Fibroblast of mammary gland (primary cell): ENCODE results near the gene NTNG1.

ENCODE experiments used
- DNase-seq: peaks from one replicate; pipeline ENCODE4 v3.0.0-alpha.2; 2010; ENCODE audit warnings: low read depth
- H3K4me3 ChIP-seq: 2 replicates; pipeline ENCODE4 v1.5.1; 2011; ENCODE audit warnings: low read depth, mild to moderate bottlenecking, low read length, moderate library complexity; ENCODE audit not compliant: control insufficient read depth
- CTCF ChIP-seq: conservative IDR thresholded peaks from 2 replicates; pipeline ENCODE4 v1.5.1; 2011; ENCODE audit warnings: low read depth, low read length, inconsistent platforms; ENCODE audit not compliant: control insufficient read depth, insufficient read depth

NTNG1 gene

GRCh38 chr1:107443860-107444259, 303.0 kb downstream of the NTNG1 start:
- DNase-seq = no peak
- TF ChIP-seq CTCF = no peak

GRCh38 chr1:107444302-107444701, 303.5 kb downstream of the NTNG1 start:
- no peak for TF ChIP-seq CTCF
- no peak for DNase-seq
- H3K4me3 ChIP-seq = no peak overlapping the region

More at GRCh38 chr1:107443860-107444259, 303.0 kb downstream of the NTNG1 start:
- no peak overlapping the region for H3K4me3 ChIP-seq

- H3K4me3 ChIP-seq = no peak overlapping the region
- DNase-seq = no peak
- no peak for TF ChIP-seq CTCF
Observed at GRCh38 chr1:107449326-107449725, 308.5 kb downstream of the NTNG1 start.

- DNase-seq = no peak
- no peak for TF ChIP-seq CTCF
- no peak overlapping the region for H3K4me3 ChIP-seq
Observed at GRCh38 chr1:107450899-107451664, 310.2 kb downstream of the NTNG1 start.

GRCh38 chr1:107451715-107452114, 310.9 kb downstream of the NTNG1 start:
- H3K4me3 ChIP-seq = no peak overlapping the region
- no peak for TF ChIP-seq CTCF
- DNase-seq = no peak

- no peak overlapping the region for H3K4me3 ChIP-seq
- no peak for DNase-seq
- no peak for TF ChIP-seq CTCF
Observed at GRCh38 chr1:107454791-107455190, 314.0 kb downstream of the NTNG1 start.

- no peak overlapping the region for H3K4me3 ChIP-seq
- DNase-seq = no peak
- TF ChIP-seq CTCF = no peak
Observed at GRCh38 chr1:107457989-107458388, 317.1 kb downstream of the NTNG1 start.
